ENCODE data around the gene DISC1. TPM values are rescaled to one million over a fixed set of nuclear protein-coding genes. Genes with fewer than 3 reads are reported as not detected.

The DISC1 gene
- total RNA-seq, 2 experiments from 2014 or later: 19.8 to 20.0 TPM

GRCh38 chr1:231776757-231777062 lies 150.1 kb downstream of the DISC1 start:
- DNase-seq: no peak
- Histone ChIP-seq H3K27ac (ENCODE audit: low read depth in 1 of 2, low read length in 2 of 2) (no peak overlapping the region), H3K4me3 (ENCODE audit: low read length) (no peak overlapping the region), H3K4me1 (ENCODE audit: insufficient read depth, low read length) (no peaks in the 10 kb centered on the region), H3K9me3 (ENCODE audit: control insufficient read depth in 1 of 2, insufficient read depth in 1 of 2, low read length in 2 of 2) (no peaks in the 10 kb centered on the region), H3K36me3 (ENCODE audit: insufficient read depth, low read length) (peaks cover 10% of the 10 kb centered on the region), H3K27me3 (ENCODE audit: control insufficient read depth in 1 of 2, insufficient read depth in 2 of 2, low read length in 2 of 2) (no peaks in the 10 kb centered on the region)
- no peak for TF ChIP-seq CTCF (IDR thresholded peaks at IDR 0.05)
- CTCF ChIA-PET: no interaction called here
- Mint-ChIP-seq H3K4me3 (no peak overlapping the region), H3K27ac (no peak overlapping the region), H3K4me1 (ENCODE audit: low read depth) (peaks cover 4% of the 10 kb centered on the region), H3K36me3 (ENCODE audit: low read depth) (peaks cover 70% of the 10 kb centered on the region), H3K9me3 (no peaks in the 10 kb centered on the region), H3K27me3 (no peaks in the 10 kb centered on the region)
- POLR2A ChIA-PET: no interaction called here
- no peak for ATAC-seq (ENCODE audit: poor library complexity)
- intact Hi-C loops (cut with DNase I, micrococcal nuclease): no loop called here

GRCh38 chr1:231778009-231778719 lies 151.6 kb downstream of the DISC1 start:
- H3K27me3 ChIP-seq (ENCODE audit: control insufficient read depth in 1 of 2, insufficient read depth in 2 of 2, low read length in 2 of 2): no peaks in the 10 kb centered on the region
- CTCF ChIA-PET: no interaction called here
- peaks cover 3% of the 10 kb centered on the region for H3K36me3 ChIP-seq (ENCODE audit: insufficient read depth, low read length)
- no peak for TF ChIP-seq CTCF (IDR thresholded peaks at IDR 0.05)
- DNase-seq (peak in 1 of 14 experiments; percentile 11), ATAC-seq (ENCODE audit: poor library complexity) (no peak)
- Mint-ChIP-seq H3K4me3 (no peak overlapping the region), H3K27ac (no peak overlapping the region), H3K4me1 (ENCODE audit: low read depth) (peaks cover 9% of the 10 kb centered on the region), H3K36me3 (ENCODE audit: low read depth) (peaks cover 59% of the 10 kb centered on the region), H3K9me3 (no peaks in the 10 kb centered on the region), H3K27me3 (no peaks in the 10 kb centered on the region)
- H3K4me3 ChIP-seq (ENCODE audit: low read length): no peak overlapping the region
- no peaks in the 10 kb centered on the region for H3K9me3 ChIP-seq (ENCODE audit: control insufficient read depth in 1 of 2, insufficient read depth in 1 of 2, low read length in 2 of 2)
- H3K4me1 ChIP-seq (ENCODE audit: insufficient read depth, low read length): no peaks in the 10 kb centered on the region
- H3K27ac ChIP-seq (ENCODE audit: low read depth in 1 of 2, low read length in 2 of 2): no peak overlapping the region
- POLR2A ChIA-PET: no interaction called here
- intact Hi-C loops (cut with DNase I, micrococcal nuclease): no loop called here

GRCh38 chr1:231779081-231779480 lies 152.5 kb downstream of the DISC1 start:
- Mint-ChIP-seq H3K36me3 (ENCODE audit: low read depth) (peaks cover 51% of the 10 kb centered on the region), H3K27ac (no peak overlapping the region), H3K9me3 (no peaks in the 10 kb centered on the region), H3K27me3 (no peaks in the 10 kb centered on the region), H3K4me3 (no peak overlapping the region), H3K4me1 (ENCODE audit: low read depth) (peaks cover 9% of the 10 kb centered on the region)
- Histone ChIP-seq H3K27ac (ENCODE audit: low read depth in 1 of 2, low read length in 2 of 2) (no peak overlapping the region), H3K4me1 (ENCODE audit: insufficient read depth, low read length) (no peaks in the 10 kb centered on the region), H3K27me3 (ENCODE audit: control insufficient read depth in 1 of 2, insufficient read depth in 2 of 2, low read length in 2 of 2) (no peaks in the 10 kb centered on the region), H3K9me3 (ENCODE audit: control insufficient read depth in 1 of 2, insufficient read depth in 1 of 2, low read length in 2 of 2) (no peaks in the 10 kb centered on the region), H3K4me3 (ENCODE audit: low read length) (no peak overlapping the region), H3K36me3 (ENCODE audit: insufficient read depth, low read length) (peaks cover 3% of the 10 kb centered on the region)
- TF ChIP-seq CTCF (IDR thresholded peaks at IDR 0.05): no peak
- intact Hi-C loops (cut with DNase I, micrococcal nuclease): no loop called here
- ATAC-seq (ENCODE audit: poor library complexity) (no peak), DNase-seq (no peak)
- CTCF ChIA-PET: no interaction called here
- POLR2A ChIA-PET: no interaction called here

All from CD4-positive, alpha-beta T cell (primary cell).